HepG2 (cell line): ENCODE results near the gene KIF2C. TPM values are rescaled to one million over a fixed set of nuclear protein-coding genes. Genes with fewer than 3 reads are reported as not detected.

Experiments
- AFF4 ChIP-seq: sonication (generic); formaldehyde crosslinking; IDR thresholded peaks from 2 replicates; pipeline ENCODE4 v1.4.0; 2020; ENCODE audit warnings: missing genetic modification reagents
- ATAD3A ChIP-seq: sonication (generic); formaldehyde crosslinking; IDR thresholded peaks from 2 replicates; pipeline ENCODE4 v1.4.0; 2020; ENCODE audit warnings: missing genetic modification reagents
- BCLAF1 ChIP-seq: fragments of 450-650 bp; IDR thresholded peaks from 2 replicates; pipeline ENCODE4 v1.6.1; 2017; ENCODE audit warnings: mild to moderate bottlenecking
- CBX5 ChIP-seq: sonication (generic); formaldehyde crosslinking; IDR thresholded peaks from 2 replicates; pipeline ENCODE4 v1.4.0; 2020; ENCODE audit warnings: missing genetic modification reagents, borderline replicate concordance
- FOXP1 ChIP-seq, 2 experiments: fragments of 450-650 bp in 1 of 2; IDR thresholded peaks; 2 replicates each; pipeline ENCODE4 v1.6.1; 2017 to 2018; ENCODE audit warnings: antibody characterized with exemption in 1 of 2
- NRL ChIP-seq: sonication (generic); formaldehyde crosslinking; IDR thresholded peaks from 2 replicates; pipeline ENCODE4 v1.5.0; 2020; ENCODE audit warnings: missing genetic modification reagents, mild to moderate bottlenecking, moderate library complexity, borderline replicate concordance
- REPIN1 ChIP-seq: sonication (generic); formaldehyde crosslinking; IDR thresholded peaks from 2 replicates; pipeline ENCODE4 v1.8.0; 2022; ENCODE audit warnings: missing genetic modification reagents, low read depth, mild to moderate bottlenecking, borderline replicate concordance
- SOX5 ChIP-seq: IDR thresholded peaks from 2 replicates; pipeline ENCODE4 v1.6.1; 2016; ENCODE audit warnings: borderline replicate concordance
- TARDBP ChIP-seq: sonication (generic); formaldehyde crosslinking; IDR thresholded peaks from 2 replicates; pipeline ENCODE4 v1.8.0; 2022; ENCODE audit warnings: mild to moderate bottlenecking, missing genetic modification reagents
- U2AF1 ChIP-seq: fragments of 200-400 bp; formaldehyde crosslinking; optimal IDR thresholded peaks from 2 replicates; pipeline ENCODE3; 2017; ENCODE audit warnings: mild to moderate bottlenecking, low read depth, low read length
- ZBTB8A ChIP-seq: sonication (generic); formaldehyde crosslinking; IDR thresholded peaks from 2 replicates; pipeline ENCODE4 v1.4.0; 2020; ENCODE audit warnings: mild to moderate bottlenecking, low read depth, missing genetic modification reagents, borderline replicate concordance
- ZNF557 ChIP-seq: sonication (generic); formaldehyde crosslinking; IDR thresholded peaks from 2 replicates; pipeline ENCODE4 v1.4.0; 2020; ENCODE audit warnings: missing genetic modification reagents
- ZNF564 ChIP-seq: sonication (generic); formaldehyde crosslinking; IDR thresholded peaks from 2 replicates; pipeline ENCODE4 v1.8.1; 2023; ENCODE audit warnings: mild to moderate bottlenecking, missing genetic modification reagents
- ZNF747 ChIP-seq: sonication (generic); formaldehyde crosslinking; IDR thresholded peaks from 2 replicates; pipeline ENCODE4 v1.8.1; 2023; ENCODE audit warnings: missing genetic modification reagents, mild to moderate bottlenecking, borderline replicate concordance
- polyA plus RNA-seq, 8 experiments: library from polyadenylated mRNA; depleted of rRNA in 3 of 8; stranded (reverse) in 7 of 8; unstranded in 1 of 8; fragments of >200 nt; fragmentation: Illumina TruSeq in 4 of 8; extraction: Trizol in 4 of 8; gene quantifications; 2 replicates each; pipeline versions ENCODE4 v1.2.1 to v1.2.3, GENCODE V29; 2011 to 2016; ENCODE audit warnings: low read depth in 4 of 8, missing spikeins in 1 of 8, mixed read lengths in 1 of 8; ENCODE audit not compliant: insufficient read depth in 1 of 8
- total RNA-seq, 5 experiments: library from RNA; depleted of rRNA; stranded (reverse); fragments of >200 nt; fragmentation: Illumina TruSeq; extraction: Trizol; gene quantifications; 2 replicates each; pipeline ENCODE4 v1.2.3, GENCODE V29; 2016; ENCODE audit warnings: low read depth in 1 of 5
- TF ChIP-seq, protein P1 (sequence below): sonication (generic); formaldehyde crosslinking; IDR thresholded peaks from 2 replicates; pipeline ENCODE4 v1.9.0; 2021; ENCODE audit warnings: missing genetic modification reagents, borderline replicate concordance
- TF ChIP-seq, protein P2 (sequence below): sonication (generic); formaldehyde crosslinking; IDR thresholded peaks from 2 replicates; pipeline ENCODE4 v1.8.0; 2022; ENCODE audit warnings: missing genetic modification reagents, mild to moderate bottlenecking, borderline replicate concordance

Gene KIF2C
- total and polyA plus RNA-seq, 2 of the 13 experiments (the other 11 are each of a cell fraction or from before 2014, with no cell fraction given), result 29.7 to 53.7 TPM

DNA sequence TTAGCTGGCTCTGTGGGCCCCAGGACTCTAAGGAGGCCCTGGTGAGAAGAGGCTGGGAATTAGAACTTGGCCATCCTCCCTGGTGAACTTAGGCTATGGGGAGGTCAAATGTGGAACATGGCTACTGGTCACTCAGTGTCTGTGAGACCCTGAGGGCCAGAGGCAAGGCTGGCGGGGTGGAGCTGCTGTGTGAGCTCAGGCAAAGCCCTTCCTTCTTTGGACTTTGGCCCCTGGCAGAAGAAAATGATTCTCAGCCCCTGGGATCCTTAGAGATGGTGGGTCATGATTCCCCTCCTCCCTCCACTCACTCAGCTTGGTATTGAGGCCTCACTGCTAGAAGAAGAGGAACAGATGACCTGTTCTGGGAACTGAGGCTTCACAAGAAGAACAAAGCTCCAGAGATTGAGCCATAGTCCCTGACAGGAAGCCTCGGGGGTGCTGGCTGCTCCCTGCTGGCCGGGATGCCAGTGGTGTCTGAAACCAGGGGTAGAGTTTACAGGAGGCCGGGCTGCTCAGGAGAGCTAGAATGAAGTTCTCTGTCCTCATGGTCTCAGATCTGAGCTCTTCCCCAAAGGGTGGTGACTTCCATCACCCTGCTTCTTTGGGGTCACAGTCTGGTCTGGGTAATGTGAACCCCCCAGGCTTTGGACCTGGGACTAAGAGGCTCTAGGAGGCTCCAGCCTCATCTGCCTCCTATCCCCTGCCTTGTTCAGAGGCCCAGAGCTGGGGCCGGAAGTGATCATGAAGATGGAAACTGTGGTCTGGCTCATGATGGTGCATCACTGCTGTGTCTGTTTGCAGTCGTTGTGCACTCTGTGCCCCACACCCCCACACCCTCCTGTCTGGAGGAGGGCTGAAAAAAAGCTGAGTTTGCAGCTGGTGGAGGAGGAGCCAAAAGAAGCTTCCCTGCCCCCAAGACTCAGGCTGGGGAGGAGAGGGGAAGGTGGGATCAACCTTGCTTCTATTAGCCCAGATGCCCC lies 69.6 kb downstream of the KIF2C start (continued):
- no peak for TF ChIP-seq AFF4
- 0 out of 2 replicates have a peak, but pooled peaks have one; percentile 41 for TF ChIP-seq ZNF747 (CRISPR knock-in tag)
- no peak for TF ChIP-seq NRL
- TF ChIP-seq TARDBP (CRISPR knock-in tag), result 0 out of 2 replicates have a peak, but pooled peaks have one; percentile 12
- no peak for TF ChIP-seq ZNF557 (CRISPR knock-in tag)
- no peak for TF ChIP-seq REPIN1
- 0 out of 2 replicates have a peak, but pooled peaks have one; percentile 11 for TF ChIP-seq CBX5
- TF ChIP-seq, protein P1, sequence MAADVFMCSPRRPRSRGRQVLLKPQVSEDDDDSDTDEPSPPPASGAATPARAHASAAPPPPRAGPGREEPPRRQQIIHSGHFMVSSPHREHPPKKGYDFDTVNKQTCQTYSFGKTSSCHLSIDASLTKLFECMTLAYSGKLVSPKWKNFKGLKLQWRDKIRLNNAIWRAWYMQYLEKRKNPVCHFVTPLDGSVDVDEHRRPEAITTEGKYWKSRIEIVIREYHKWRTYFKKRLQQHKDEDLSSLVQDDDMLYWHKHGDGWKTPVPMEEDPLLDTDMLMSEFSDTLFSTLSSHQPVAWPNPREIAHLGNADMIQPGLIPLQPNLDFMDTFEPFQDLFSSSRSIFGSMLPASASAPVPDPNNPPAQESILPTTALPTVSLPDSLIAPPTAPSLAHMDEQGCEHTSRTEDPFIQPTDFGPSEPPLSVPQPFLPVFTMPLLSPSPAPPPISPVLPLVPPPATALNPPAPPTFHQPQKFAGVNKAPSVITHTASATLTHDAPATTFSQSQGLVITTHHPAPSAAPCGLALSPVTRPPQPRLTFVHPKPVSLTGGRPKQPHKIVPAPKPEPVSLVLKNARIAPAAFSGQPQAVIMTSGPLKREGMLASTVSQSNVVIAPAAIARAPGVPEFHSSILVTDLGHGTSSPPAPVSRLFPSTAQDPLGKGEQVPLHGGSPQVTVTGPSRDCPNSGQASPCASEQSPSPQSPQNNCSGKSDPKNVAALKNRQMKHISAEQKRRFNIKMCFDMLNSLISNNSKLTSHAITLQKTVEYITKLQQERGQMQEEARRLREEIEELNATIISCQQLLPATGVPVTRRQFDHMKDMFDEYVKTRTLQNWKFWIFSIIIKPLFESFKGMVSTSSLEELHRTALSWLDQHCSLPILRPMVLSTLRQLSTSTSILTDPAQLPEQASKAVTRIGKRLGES (CRISPR knock-in tag), result no peak
- TF ChIP-seq BCLAF1, result no peak
- no peak for TF ChIP-seq ATAD3A (CRISPR knock-in tag)
- no peak for TF ChIP-seq ZNF564 (CRISPR knock-in tag)
- TF ChIP-seq SOX5, result no peak
- TF ChIP-seq, protein P2, sequence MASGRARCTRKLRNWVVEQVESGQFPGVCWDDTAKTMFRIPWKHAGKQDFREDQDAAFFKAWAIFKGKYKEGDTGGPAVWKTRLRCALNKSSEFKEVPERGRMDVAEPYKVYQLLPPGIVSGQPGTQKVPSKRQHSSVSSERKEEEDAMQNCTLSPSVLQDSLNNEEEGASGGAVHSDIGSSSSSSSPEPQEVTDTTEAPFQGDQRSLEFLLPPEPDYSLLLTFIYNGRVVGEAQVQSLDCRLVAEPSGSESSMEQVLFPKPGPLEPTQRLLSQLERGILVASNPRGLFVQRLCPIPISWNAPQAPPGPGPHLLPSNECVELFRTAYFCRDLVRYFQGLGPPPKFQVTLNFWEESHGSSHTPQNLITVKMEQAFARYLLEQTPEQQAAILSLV (CRISPR knock-in tag), result no peak
- no peak for TF ChIP-seq U2AF1
- TF ChIP-seq ZBTB8A (CRISPR knock-in tag), result no peak
- no peak for TF ChIP-seq FOXP1 (IDR thresholded peaks at IDR 0.05)
- TF ChIP-seq FOXP1 (CRISPR knock-in tag; IDR thresholded peaks at IDR 0.05), result no peak
